ENCODE results near the gene HTT-AS. TPM values are rescaled to one million over a fixed set of nuclear protein-coding genes. Genes with fewer than 3 reads are reported as not detected.
"Not testable (repeated sequence)": the region's sequence is repeated elsewhere in the genome, so short reads cannot be mapped to it uniquely, and the experiment has no call there.

The HTT-AS gene
- not detected in 2 replicates for total RNA-seq

DNA sequence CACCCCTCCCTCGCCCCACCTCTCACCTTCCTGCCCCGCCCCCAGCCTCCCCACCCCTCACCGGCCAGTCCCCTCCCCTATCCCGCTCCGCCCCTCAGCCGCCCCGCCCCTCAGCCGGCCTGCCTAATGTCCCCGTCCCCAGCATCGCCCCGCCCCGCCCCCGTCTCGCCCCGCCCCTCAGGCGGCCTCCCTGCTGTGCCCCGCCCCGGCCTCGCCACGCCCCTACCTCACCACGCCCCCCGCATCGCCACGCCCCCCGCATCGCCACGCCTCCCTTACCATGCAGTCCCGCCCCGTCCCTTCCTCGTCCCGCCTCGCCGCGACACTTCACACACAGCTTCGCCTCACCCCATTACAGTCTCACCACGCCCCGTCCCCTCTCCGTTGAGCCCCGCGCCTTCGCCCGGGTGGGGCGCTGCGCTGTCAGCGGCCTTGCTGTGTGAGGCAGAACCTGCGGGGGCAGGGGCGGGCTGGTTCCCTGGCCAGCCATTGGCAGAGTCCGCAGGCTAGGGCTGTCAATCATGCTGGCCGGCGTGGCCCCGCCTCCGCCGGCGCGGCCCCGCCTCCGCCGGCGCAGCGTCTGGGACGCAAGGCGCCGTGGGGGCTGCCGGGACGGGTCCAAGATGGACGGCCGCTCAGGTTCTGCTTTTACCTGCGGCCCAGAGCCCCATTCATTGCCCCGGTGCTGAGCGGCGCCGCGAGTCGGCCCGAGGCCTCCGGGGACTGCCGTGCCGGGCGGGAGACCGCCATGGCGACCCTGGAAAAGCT, at the start of gene HTT-AS, which contains the start of gene HTT:
Gene HTT-AS (minus strand): TSS at position 461 of the 768 bp plus-strand sequence.
Gene HTT (plus strand): TSS at position 604 of the 768 bp plus-strand sequence. CDS start 145 bp downstream, at position 749.
- peak; percentile 84 for DNase-seq (ENCODE audit: low read depth)

DNA sequence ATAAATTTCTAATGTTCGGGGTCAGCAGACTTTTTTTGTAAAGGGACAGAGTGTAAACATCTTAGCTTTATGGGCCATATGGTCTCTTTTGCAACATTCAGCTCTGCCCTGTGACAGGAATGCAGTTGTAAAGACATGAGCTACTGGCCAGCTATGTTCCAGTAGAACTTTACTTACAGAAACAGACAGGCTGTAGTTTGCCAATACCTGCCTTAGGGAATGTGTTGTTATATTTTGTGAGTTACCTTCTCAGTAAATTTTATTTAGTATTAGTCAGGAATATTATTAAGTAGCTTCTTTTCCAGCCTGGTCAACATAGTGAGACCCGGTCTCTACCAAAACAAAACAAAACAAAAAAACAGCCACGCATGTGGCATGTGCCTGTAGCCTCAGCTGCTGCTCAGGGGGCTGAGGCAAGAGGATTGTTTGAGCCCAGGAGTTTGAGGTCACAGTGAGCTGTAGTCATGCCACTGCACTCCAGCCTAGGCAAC, 48.9 kb upstream of the HTT-AS start:
- DNase-seq (ENCODE audit: low read depth), result peak; percentile 61

- peak; percentile 13 for DNase-seq (ENCODE audit: low read depth)
Observed at GRCh38 chr4:3122081-3122563, 47.8 kb upstream of the HTT-AS start.

DNA sequence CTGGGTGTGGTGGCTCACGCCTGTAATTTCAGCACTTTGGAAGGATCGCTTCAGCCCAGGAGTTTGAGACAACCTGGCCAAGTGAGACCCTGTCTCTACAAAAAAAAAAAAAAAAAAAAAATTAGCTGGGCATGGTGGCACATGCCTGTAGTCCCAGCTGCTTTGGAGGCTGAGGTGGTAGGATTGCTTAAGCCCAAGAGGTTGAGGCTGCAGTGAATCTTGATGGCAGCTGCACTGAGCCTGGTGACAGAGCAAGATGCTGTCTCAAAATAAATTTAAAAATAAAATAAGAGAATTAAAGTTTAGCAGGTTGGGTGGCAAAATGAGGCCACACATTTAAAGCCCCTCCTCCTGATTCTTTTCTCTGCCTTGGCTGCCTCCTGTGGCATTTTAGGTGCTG, 47.3 kb upstream of the HTT-AS start:
- DNase-seq (ENCODE audit: low read depth), result no peak

GRCh38 chr4:3121110-3121509, 46.8 kb upstream of the HTT-AS start:
- no peak for DNase-seq (ENCODE audit: low read depth)

- DNase-seq (ENCODE audit: low read depth), result no peak
Observed at GRCh38 chr4:3119464-3119863, 45.1 kb upstream of the HTT-AS start.

GRCh38 chr4:3118312-3118711, 44.0 kb upstream of the HTT-AS start:
- DNase-seq (ENCODE audit: low read depth), result no peak

DNA sequence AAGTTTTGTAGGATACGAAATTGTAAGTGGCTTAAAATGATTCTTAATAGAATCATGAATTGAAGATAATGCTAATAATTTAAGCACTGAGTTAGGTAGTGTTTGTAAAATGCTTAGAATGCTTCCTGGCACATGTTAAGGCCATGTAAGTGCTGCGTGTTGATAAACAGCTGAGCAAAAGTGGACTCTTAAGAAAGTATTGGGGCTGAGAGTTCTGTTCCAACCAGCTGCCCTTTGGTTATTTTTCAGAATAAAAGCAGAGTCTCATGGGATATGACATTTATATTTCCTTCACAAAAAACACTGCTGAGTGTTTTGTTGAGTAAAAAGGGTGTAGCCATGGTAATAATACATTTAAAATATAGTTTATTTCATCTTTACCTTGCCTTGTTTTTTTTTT, 42.6 kb upstream of the HTT-AS start:
- DNase-seq (ENCODE audit: low read depth), result no peak

GRCh38 chr4:3115637-3116270, 41.4 kb upstream of the HTT-AS start:
- DNase-seq (ENCODE audit: low read depth), result no peak

DNA sequence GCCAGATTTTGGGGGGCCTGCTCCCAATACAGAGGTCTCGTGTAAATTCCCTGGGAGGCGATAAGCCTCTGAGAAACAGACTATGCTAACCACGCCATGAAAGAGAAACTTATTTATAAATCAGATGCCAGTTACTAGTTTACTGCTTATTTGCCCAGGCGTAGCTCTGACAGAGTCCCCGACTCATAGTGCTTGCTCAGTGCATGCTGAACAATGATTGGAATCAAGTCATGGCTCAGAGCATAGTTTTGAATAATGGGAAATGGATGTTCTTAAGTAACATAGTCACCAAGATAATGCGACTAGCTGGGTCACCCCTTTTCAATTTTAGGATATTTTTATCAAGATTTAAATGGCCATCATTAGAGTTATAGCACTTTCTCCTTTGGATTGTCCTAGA, 40.0 kb upstream of the HTT-AS start:
- no peak for DNase-seq (ENCODE audit: low read depth)

DNA sequence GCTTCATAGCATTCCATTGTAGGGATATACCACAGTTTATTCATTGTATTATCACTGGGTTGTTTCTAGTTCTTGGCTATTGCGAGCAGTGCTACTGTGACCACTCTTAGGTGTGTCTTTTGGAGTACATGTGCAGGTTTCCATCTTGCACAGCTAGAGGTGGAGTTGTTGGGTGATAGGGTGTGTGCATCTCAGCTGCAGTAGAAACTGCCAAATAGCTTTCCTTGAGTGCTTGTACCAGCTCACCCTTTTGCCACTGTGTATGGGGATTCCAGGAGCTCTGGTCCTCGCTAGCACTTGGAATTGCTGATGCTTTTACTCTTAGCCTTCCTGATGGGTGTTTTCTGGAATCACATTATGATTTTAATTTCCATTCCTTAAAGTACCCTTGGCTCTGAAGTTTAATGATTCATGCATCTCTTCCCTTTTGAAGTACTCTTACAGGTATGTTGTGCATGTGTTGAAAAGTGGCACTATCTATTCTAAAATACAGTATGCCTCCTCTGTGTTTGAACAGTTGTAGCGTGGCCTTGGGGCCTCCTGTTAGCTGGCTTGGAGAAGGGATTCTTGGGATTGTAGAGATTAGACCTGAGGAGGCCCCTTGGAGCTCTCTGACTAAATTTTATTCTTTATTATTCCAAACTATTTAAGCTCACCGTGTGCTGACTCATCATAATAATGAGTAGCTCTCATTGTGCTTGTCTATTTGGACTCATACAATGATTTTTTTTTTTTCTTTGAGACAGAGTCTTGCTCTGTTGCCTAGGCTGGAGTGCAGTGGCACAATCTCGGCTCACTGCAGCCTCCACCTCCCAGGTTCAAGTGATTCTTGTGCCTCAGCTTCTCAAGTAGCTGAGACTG, 38.5 kb upstream of the HTT-AS start:
- DNase-seq (ENCODE audit: low read depth), result no peak

- no peak for DNase-seq (ENCODE audit: low read depth)
Observed at GRCh38 chr4:3112201-3112600, 37.9 kb upstream of the HTT-AS start.

- no peak for DNase-seq (ENCODE audit: low read depth)
Observed at GRCh38 chr4:3111461-3111860, 37.1 kb upstream of the HTT-AS start.

DNA sequence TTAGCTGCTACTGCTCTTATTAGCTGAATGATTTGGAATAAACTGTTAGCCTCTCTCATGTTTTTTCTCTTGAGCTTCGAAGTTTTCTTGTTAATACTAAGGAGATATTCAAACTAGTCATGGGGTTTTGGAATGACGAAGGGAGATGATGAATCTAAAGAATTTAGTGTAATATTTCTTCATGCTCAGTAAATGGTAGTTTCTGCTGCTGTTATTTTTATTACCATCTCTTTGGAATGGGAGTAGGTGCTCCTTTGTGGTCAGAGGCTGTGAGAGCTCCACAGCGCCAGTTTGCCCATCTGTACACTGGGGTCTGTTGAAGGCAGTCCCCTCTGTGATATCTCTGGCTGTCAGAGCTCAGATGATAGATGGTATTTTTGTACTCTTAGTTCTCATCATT, 33.9 kb upstream of the HTT-AS start:
- DNase-seq (ENCODE audit: low read depth), result no peak

DNA sequence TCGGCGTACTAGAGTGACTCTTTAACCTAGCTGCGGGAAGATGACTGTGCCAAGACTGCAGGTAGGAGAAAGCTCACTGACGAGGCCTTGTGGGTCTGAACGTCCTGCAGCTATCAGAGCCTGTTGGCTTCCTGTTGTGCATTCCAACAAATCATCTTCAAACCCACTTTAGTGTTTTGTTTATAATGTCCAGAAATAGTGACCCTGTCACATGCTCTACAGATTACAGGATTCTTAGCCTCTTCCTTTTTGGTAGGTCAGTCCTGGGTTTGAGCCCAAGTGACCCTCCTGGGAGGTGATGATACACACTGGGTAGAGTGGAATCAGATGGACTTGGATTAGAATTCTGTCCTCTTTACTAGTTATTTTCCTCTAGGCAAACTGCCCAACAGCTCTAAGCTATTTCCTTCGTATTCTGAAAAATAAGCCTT, 33.4 kb upstream of the HTT-AS start:
- no peak for DNase-seq (ENCODE audit: low read depth)

GRCh38 chr4:3107271-3107670, 32.9 kb upstream of the HTT-AS start:
- DNase-seq (ENCODE audit: low read depth), result no peak

GRCh38 chr4:3106339-3107186, 32.2 kb upstream of the HTT-AS start:
- peak; percentile 85 for DNase-seq (ENCODE audit: low read depth)

DNA sequence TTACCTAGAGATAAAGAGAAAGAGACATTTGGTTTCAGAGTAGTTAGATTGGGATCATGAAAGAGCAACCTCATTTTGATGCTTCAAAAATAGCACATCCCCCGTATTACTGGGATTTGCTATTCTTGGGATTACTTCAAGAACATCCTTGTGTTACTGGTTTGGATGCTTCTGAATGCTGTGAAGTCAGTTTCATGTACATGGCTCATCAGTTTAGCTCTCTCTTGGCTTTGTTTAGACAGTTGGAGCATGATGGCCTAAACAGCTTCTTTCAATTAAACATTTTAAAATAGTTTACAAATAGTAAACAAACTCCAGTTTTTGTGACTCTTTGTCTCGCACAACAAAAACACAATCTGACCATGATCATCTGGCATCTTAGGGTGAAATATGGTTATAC, 24.0 kb upstream of the HTT-AS start:
- DNase-seq (ENCODE audit: low read depth), result no peak

- no peak for DNase-seq (ENCODE audit: low read depth)
Observed at GRCh38 chr4:3096202-3096601, 21.9 kb upstream of the HTT-AS start.

DNA sequence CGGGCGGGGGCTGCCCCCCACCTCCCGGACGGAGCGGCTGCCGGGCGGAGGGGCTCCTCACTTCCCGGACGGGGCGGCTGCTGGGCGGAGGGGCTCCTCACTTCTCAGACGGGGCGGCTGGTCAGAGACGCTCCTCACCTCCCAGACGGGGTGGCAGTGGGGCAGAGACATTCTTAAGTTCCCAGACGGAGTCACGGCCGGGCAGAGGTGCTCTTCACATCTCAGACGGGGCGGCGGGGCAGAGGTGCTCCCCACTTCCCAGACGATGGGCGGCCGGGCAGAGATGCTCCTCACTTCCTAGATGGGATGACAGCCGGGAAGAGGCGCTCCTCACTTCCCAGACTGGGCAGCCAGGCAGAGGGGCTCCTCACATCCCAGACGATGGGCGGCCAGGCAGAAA, 20.4 kb upstream of the HTT-AS start:
- DNase-seq (ENCODE audit: low read depth), result not testable (repeated sequence)

DNA sequence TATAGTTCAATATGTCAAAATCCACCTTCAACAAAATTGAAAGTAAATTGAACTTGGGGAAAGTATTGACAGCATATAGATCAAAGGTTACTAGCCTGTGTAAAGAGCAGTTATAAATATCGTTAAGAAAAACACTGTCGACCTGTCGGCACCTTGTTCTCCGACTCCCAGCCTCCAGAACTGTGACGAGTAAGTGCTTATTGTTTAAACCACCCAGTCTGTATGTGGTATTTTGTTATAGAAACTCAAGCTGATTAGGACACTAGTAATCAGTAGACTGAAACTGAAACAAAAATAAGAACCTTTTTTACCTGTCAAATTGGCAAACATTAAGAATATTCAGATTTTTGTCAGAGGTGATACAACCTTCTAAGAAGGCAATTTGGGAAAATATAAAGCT, 17.1 kb upstream of the HTT-AS start:
- DNase-seq (ENCODE audit: low read depth), result no peak
